Activated CD8-positive, alpha-beta T cell treated with anti-CD3 and anti-CD28 coated beads for 36 hours (primary cell): Measurements from ENCODE around the gene ZNF561. TPM values are rescaled to one million over a fixed set of nuclear protein-coding genes. Genes with fewer than 3 reads are reported as not detected.

Source experiments
- ATAC-seq: fragments of 200-7000 bp; cut with Tn5 transposase; one replicate; pipeline ENCODE4 v1.10.0; 2021; ENCODE audit warnings: mild to moderate bottlenecking, moderate library complexity
- CTCF ChIA-PET: fragments of 350-600 bp; sonication (Branson Sonifier 250); formaldehyde crosslinking; loops from one replicate; lab custom pipeline; 2021; ENCODE audit warnings: antibody characterized with exemption; lab: Charles Lee
- POLR2A ChIA-PET: fragments of 350-600 bp; sonication (Branson Sonifier 250); formaldehyde crosslinking; loops from one replicate; lab custom pipeline; 2021; ENCODE audit warnings: antibody characterized with exemption; lab: Charles Lee
- DNase-seq: peaks from one replicate; pipeline ENCODE4 v3.0.0-alpha.2; 2020
- H3K27ac Mint-ChIP-seq: one replicate; pipeline ENCODE4 v1.8.0; 2021; ENCODE audit warnings: mild to moderate bottlenecking, mixed read lengths
- H3K27me3 Mint-ChIP-seq: one replicate; pipeline ENCODE4 v1.8.0; 2021; ENCODE audit warnings: mixed read lengths
- H3K36me3 Mint-ChIP-seq: one replicate; pipeline ENCODE4 v1.8.0; 2021; ENCODE audit warnings: low read depth, mixed read lengths
- H3K4me1 Mint-ChIP-seq: one replicate; pipeline ENCODE4 v1.8.0; 2021; ENCODE audit warnings: low read depth, mixed read lengths
- H3K4me3 Mint-ChIP-seq: one replicate; pipeline ENCODE4 v1.8.0; 2021; ENCODE audit warnings: mild to moderate bottlenecking, moderate library complexity, mixed read lengths
- H3K9me3 Mint-ChIP-seq: one replicate; pipeline ENCODE4 v1.8.0; 2021; ENCODE audit warnings: mixed read lengths
- CTCF ChIP-seq: fragments of 200-600 bp; IDR thresholded peaks from one replicate; pipeline ENCODE4 v1.8.0; 2022; ENCODE audit warnings: antibody characterized with exemption, mild to moderate bottlenecking
- intact Hi-C: fragments of 100-400 bp; cut with micrococcal nuclease; formaldehyde crosslinking; loops from one replicate; pipeline ENCODE4 v1.10.0; 2022
- total RNA-seq, 2 experiments: library from RNA; stranded (reverse); gene quantifications; one replicate each; pipeline ENCODE4 v1.2.3, GENCODE V29; 2021

The ZNF561 gene
- total RNA-seq, 2 experiments from 2014 or later = 23.1 to 24.2 TPM

- ATAC-seq = no peak
- peak overlapping the region; percentile 59 for H3K4me3 Mint-ChIP-seq
Observed at GRCh38 chr19:9580728-9581127, 40.3 kb downstream of the ZNF561 start.

GRCh38 chr19:9570255-9570654 lies 50.8 kb downstream of the ZNF561 start:
- no peaks in the 10 kb centered on the region for H3K27me3 Mint-ChIP-seq
- no peak for ATAC-seq
- H3K4me1 Mint-ChIP-seq = peaks cover 17% of the 10 kb centered on the region
- DNase-seq = no peak
- no peak for TF ChIP-seq CTCF
- peaks cover 68% of the 10 kb centered on the region for H3K9me3 Mint-ChIP-seq
- peaks cover 97% of the 10 kb centered on the region for H3K36me3 Mint-ChIP-seq
- no peak overlapping the region for H3K4me3 Mint-ChIP-seq
- no peak overlapping the region for H3K27ac Mint-ChIP-seq
- CTCF ChIA-PET = no interaction called here
- POLR2A ChIA-PET = interaction anchor here (1.9 kb wide), 1 partner anchor 12 kb away, joined by 5 read pairs; no protein-coding TSS in a partner anchor
- intact Hi-C loops = no loop called here

More at GRCh38 chr19:9580728-9581127, 40.3 kb downstream of the ZNF561 start:
- Mint-ChIP-seq H3K4me1 (peaks cover 50% of the 10 kb centered on the region), H3K27ac (peak overlapping the region; percentile 74), H3K27me3 (no peaks in the 10 kb centered on the region), H3K9me3 (peaks cover 38% of the 10 kb centered on the region), H3K36me3 (peaks cover 80% of the 10 kb centered on the region)
- intact Hi-C loops = no loop called here
- POLR2A ChIA-PET = no interaction called here
- no peak for DNase-seq
- CTCF ChIA-PET = no interaction called here
- no peak for TF ChIP-seq CTCF

GRCh38 chr19:9566729-9567128 lies 54.3 kb downstream of the ZNF561 start:
- no peak for ATAC-seq
- intact Hi-C loops = no loop called here
- H3K4me3 Mint-ChIP-seq = no peak overlapping the region
- peaks cover 67% of the 10 kb centered on the region for H3K9me3 Mint-ChIP-seq
- no peak for DNase-seq
- H3K27me3 Mint-ChIP-seq = no peaks in the 10 kb centered on the region
- no peaks in the 10 kb centered on the region for H3K4me1 Mint-ChIP-seq
- TF ChIP-seq CTCF = no peak
- ChIA-PET POLR2A (no interaction called here), CTCF (no interaction called here)
- no peak overlapping the region for H3K27ac Mint-ChIP-seq
- peaks cover 97% of the 10 kb centered on the region for H3K36me3 Mint-ChIP-seq

- peaks cover 65% of the 10 kb centered on the region for H3K9me3 Mint-ChIP-seq
- H3K4me3 Mint-ChIP-seq = no peak overlapping the region
- intact Hi-C loops = no loop called here
- CTCF ChIA-PET = no interaction called here
- peaks cover 97% of the 10 kb centered on the region for H3K36me3 Mint-ChIP-seq
- H3K27ac Mint-ChIP-seq = no peak overlapping the region
- no peaks in the 10 kb centered on the region for H3K27me3 Mint-ChIP-seq
- ATAC-seq = peak; percentile 17
- no peak for DNase-seq
- POLR2A ChIA-PET = no interaction called here
- TF ChIP-seq CTCF = no peak
- no peaks in the 10 kb centered on the region for H3K4me1 Mint-ChIP-seq
Observed at GRCh38 chr19:9565900-9566705, 54.9 kb downstream of the ZNF561 start.

Other genes with a start within 250 kb of the ZNF561 start
- 10 to 100 TPM; 23.5 to 26.8 TPM for gene ZNF266, start 185.7 kb downstream of the ZNF561 start, total RNA-seq
- gene ZNF560, start 122.6 kb downstream of the ZNF561 start, total RNA-seq = under 1 TPM; 0.11 to 0.16 TPM
- gene ZNF426, start 82.6 kb downstream of the ZNF561 start, total RNA-seq = 10 to 100 TPM; 13.5 to 13.6 TPM
- gene ZNF121, start 36.7 kb downstream of the ZNF561 start, total RNA-seq = 10 to 100 TPM; 79.9 to 85.5 TPM
- 10 to 100 TPM; 34.0 to 38.6 TPM for gene ZNF562, start 53.9 kb upstream of the ZNF561 start, total RNA-seq
- 1 to 10 TPM; 5.1 to 6.1 TPM for gene ZNF846, start 147.5 kb upstream of the ZNF561 start, total RNA-seq
- 10 to 100 TPM; 24.2 to 26.7 TPM for gene FBXL12, start 197.8 kb upstream of the ZNF561 start, total RNA-seq
- 100 to 1,000 TPM; 313 to 321 TPM for gene UBL5, start 206.7 kb upstream of the ZNF561 start, total RNA-seq
- gene PIN1, start 214.1 kb upstream of the ZNF561 start, total RNA-seq = 10 to 100 TPM; 79.9 to 81.4 TPM